HG03354 (cell line): ENCODE data around the gene SLC35G4.
"Not testable (repeated sequence)": the region's sequence is repeated elsewhere in the genome, so short reads cannot be mapped to it uniquely, and the experiment has no call there.

Experiments
- ATAC-seq: cut with Tn5 transposase; IDR thresholded peaks from one replicate; pipeline ENCODE4 v1.9.1; 2021; ENCODE audit warnings: mild to moderate bottlenecking; ENCODE audit not compliant: unreplicated experiment, poor library complexity, severe bottlenecking

The SLC35G4 gene

DNA sequence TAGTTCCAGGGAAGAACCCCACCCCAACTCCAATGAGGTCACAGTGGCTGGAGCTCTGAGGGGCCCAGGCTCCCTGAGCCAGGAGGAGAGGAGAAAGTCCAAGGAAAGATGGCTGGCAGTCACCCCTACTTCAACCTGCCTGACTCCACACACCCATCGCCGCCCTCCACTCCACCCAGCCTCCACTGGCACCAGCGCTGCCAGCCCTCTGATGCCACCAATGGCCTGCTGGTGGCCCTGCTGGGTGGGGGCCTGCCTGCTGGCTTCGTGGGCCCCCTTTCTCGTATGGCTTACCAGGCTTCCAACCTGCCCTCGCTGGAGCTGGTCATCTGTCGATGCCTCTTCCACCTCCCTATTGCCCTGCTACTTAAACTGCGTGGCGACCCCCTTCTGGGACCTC is at the start of gene SLC35G4:
SLC35G4 (plus strand) TSS at position 109 of the 400 bp plus-strand sequence; CDS start at position 109, 0 bp downstream.
- not testable (repeated sequence) for ATAC-seq

DNA sequence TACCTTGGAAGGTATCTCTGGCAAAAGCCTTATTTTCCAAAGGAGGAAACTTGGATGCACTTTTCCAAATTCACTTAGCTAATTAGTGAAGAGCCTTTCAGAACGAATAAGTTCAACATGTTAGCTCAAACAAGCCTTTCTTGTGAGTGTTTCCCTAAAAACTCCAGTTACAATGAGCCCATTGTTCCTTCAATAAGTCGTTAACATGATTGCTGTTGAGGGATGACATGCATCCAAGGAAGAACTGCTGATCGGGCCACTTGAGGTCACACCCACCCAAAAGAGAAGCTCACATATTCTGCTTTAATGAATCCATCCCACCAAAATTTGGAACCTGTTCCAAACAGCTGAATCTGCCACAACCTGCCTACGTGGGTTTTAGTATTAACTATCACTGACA is 48.1 kb upstream of the SLC35G4 start:
- ATAC-seq = no peak

DNA sequence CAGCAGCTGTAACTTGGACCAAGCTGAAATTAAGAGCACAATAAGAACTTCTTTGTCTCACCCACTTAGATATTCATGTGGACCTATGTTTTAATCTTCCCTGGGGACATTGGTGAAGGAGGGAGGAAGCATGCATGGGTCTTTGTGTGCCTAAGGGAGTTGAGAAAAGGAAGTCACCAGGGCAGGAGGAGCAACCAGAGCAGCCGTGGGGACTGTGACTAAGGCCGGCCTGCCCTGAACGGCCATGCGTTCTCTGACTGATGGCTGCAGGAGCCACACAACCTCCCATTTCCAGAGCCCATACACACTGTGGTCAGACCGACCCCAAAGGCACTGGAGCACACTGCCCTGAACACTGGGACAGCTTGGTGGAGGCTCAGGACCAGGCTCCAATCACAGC is 43.7 kb upstream of the SLC35G4 start:
- no peak for ATAC-seq

DNA sequence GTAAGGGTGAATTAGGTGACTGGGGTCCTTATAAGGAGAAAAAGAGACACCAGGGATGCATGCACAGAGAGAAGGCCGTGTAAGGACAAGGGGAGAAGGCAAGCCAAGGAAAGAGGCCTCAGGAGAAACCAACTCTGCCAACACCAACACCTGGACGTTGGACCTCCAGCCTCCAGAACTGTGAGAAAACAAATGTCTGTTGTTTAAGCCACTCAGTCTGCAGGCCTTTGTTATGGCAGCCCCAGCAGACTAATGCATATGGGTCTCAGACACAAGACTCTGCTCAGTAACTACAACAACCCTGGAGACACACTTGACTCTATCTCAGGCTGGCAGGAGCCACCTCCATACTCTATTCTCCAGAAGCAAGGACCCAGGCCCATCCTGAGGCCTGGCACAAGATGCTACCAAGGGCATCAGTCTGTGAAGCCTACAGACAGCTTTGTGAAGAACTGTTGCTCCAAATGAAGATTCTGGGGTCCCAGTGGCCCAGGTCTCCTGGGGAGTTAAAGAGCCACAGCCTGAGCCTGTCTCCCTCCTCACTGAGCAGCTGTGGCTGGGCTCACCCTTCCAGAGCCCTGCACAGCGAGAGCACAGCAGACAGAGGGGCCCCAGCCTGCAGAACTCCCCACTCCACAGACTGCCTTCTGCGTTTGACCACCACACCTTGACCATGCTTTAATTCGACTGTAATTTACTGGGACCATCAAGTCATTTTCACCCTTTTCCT is 43.0 kb upstream of the SLC35G4 start:
- no peak for ATAC-seq

DNA sequence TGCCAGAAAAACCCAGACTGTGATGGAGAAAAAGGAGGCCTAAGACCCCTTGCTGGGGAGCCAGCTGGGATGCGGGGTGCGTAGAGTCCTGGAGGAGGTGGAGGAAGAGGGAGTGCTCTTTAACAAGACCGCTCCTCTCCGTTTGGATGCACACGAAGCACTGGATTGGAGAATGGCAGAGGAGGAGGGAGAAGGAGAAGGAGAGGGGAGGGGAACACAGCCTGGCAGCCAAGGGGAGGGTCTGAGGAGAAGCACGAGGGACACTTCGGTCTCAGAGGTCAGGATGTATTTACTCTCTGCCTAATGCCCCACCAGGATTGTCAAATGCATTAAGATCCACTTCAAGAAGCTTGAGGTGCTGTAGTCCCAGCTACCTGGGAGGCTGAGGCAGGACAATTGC is 42.0 kb upstream of the SLC35G4 start:
- no peak for ATAC-seq

DNA sequence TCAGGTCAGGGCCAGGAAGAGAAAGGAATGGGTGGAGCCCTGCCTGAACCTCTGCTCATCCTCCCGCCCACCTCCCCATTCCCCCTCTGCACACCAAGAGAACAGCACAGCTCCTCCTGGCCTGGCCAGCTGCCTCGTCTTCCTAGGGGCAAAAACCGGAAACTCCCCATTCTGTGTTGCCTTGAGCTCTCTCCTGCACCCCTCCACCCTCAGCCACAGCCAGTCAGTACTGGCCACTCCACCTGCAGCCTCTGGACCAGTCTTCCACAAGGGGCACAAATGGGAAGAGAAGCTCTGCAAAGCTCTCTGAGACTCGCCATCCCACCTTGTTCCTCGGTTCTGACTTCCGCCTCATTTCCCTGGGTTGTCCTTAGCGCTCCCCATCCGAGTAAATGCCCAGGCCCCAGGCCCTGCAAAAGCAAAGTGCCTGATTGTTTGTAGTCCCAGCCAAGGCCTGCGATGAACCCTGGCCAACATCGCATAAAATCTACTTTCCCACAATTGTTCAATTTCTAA is 39.3 kb upstream of the SLC35G4 start:
- no peak for ATAC-seq

DNA sequence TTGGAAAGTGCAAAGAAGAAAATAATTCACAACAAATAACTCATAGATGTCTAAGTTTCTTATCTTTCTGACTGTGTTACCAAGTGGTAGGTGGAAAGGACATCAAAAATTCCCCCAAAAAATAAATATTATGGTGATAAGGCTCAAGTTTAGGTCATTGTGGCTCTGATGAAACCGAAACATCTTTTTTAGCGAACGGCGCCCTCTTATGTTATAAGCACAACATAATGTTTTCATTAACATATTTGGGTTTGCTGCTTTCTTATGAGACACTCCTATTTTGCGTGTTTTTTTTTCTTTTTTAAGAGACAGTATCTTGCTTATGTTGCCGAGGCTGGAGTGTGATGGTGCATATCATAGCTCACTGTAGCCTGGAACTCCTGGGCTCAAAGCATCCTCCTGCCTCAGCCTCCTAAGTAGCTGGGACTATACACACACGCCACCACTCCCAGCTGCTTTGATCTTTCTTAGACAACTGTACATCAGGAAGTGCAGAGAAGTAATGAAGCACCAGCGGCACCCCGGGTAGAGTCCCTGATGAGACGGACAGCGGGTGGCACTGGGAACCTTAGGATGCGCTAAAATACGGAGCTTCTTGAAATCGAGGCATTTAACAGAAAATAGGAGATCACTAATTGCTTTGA is 38.5 kb upstream of the SLC35G4 start:
- no peak for ATAC-seq

DNA sequence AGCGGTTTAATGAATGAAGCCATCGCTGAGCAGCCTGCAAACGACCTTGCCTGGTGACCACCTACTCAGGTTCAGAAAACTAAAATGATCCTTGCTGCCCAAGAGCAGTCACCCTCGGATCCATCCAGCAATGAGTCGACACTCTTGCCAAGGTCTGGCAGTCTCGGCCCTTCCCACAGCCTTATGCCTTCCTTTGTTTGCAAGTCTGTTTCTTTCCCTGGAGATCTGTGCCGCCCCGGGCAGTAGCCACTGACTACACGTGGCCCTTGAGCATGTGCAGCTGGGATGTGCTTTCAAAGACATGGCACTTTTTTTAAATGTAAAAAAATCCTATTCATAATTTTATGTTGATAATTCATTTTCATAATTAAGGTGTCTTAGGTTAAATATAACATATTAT is 37.2 kb upstream of the SLC35G4 start:
- ATAC-seq = no peak

DNA sequence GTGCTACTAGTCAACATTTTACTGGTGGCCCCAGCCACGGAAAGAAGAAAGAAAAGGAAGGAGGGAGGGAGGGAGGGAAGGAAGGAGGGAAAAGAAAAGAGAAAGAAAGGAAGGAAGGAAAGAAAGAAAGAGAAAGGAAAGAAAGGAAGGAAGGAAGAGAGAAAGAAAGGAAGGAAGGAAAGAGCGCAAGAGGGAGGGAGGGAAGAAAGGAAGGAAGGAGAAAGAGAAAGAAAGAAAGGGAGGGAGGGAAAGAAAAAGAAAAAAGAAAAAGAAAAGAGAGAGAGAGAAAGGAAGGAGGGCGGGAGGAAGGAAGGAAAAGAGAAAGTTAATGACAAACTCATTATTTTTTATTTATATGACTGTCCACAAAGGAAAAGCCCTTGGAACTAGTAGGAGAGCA is 34.9 kb upstream of the SLC35G4 start:
- no peak for ATAC-seq

DNA sequence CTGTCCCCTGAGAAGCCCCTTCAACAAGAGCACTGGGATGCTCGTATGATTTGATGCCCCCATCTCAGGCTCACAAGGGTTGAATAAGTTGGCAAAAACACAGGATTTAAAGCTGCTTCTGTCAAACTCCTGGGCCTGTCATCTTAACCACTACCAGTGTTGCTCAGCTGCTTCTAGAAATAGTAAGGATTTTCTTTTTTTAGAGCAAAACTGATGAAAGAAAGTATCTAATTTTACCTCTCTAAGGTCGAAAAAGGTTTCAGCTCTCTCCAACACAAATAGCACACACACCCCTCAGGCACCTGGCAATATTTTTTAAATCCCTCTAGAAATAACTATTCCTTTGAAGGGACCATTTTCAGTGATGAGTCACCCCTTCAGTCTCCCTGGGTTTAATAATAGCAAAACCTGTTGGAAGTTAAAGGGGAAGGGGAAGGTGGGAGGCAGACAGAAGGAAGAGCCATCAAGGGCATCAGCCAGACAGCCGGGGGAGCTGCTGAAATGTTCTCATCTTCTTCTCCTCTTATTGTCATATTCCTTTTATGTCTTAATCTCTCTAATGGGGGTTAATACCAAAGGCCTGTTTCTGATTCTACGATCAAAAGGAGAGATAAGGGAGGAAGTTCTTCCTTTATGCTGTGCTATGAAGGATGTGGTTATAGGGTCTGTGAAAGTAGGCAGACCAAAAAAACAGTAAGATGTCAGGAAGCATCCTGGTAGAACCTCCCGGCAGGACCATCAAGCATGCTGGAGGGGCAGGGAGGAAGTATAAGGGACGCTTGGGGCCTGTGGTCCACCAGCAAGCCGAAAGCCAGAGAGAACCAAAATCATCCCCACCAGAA is 31.9 kb upstream of the SLC35G4 start:
- no peak for ATAC-seq

DNA sequence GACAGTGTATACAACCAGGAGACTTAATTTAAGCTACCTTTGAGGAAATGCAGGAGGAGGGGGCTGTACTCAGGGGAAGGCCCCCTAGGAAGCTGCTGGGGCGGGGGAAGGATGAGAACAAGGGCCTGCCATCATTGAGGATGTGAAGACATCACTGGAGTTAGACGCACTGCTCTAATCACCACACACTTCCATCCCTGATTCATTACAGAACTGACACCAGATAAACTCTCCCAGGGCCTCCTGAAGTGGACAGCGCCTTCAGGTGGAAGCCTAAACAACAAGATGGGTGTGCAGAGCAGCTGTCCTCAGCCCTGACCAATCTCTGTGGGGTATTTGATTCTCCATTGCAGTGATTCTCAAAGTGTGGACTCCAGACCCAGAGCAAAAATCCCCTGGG is 30.6 kb upstream of the SLC35G4 start:
- no peak for ATAC-seq

DNA sequence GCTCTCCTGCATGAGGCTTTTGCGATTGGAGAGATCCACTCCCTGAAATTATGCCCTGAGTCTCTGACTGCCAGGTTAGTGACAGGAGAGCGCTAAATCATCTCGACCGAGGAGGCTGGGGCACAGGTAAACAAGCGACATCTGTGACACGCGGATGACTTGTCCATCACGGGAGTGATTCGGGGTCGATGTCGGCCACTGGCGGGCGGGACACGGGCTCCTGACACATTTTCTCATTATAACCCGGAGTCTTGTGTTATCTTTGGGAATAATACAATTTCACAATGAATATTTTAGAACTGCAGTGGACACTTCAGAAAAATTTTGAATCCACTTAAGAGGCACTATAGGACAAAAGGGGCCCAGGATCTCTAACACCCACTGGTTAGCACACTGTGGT is 29.5 kb upstream of the SLC35G4 start:
- ATAC-seq = no peak

DNA sequence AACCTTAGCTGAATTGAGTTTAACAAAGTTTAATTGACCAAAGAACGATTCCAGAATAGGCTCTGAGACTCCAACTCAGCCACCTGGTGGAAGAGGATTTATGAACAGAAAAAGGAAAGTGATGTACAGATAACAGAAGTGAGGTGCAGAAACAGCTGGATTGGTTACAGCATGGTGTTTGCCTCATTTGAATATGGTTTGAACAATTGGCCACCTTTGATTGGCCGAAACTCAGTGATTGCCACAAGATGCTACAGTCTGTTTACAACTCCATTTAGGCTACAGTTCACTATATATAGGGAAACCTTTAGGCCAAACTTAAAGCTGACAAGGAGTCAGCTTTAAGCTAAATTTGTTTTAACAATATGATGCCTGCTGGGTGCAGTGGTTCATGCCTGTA is 28.1 kb upstream of the SLC35G4 start:
- ATAC-seq = no peak

DNA sequence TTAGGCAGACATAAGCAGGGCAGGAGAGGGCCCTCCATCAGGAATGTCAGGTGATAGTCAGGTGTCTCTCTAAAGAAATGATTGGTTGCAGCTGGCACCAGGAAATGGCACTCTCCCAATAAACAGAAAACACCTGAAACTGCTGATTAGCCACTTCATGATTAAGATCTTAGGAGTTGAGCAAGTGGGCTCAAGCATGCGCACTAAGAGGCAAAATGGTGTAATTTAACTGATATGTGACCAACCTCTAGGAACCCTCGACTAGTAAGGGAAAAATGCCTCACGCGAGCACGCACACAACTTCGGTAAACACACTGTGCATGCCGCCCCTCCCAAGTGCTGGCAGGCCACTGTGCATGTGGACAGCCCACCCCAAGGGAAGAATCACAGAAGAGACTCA is 23.8 kb upstream of the SLC35G4 start:
- ATAC-seq = no peak

DNA sequence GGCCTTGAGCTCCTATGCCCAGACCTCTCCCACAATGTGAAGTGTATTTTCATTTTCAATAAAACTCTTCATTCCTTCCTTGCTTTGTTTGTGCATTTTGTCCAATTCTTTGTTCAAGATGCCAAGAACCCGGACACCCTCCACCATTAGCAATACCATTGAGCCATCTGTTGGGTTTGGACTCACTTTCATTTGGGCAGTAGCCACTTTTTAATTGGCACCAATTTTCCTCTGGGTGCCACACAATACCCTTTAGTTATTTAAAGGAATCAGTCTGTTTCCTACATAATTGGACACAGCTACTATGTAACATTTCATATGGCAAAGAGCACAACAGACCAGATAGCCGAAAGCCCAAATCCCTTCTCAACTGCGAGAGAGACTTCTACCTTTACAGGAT is 22.5 kb upstream of the SLC35G4 start:
- no peak for ATAC-seq

DNA sequence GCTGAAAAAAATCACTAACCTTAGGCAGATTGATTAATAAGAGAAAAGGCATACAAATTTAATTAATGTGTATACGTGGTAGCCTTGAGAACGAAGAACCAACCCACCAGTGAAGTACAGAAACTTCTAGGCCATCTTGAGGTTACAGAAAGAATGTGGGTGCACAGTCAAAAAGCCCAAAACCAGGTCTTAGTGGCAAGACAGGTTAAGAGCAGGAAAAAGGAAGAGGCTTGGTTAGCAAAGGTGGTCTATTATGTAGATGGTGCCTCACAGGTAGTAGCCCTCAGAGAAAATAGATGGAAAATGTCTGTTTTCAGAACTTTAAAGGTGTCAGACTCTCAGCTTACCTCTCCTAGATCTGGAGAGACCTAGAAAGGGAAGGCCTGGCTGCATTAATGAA is 22.0 kb upstream of the SLC35G4 start:
- ATAC-seq = no peak

DNA sequence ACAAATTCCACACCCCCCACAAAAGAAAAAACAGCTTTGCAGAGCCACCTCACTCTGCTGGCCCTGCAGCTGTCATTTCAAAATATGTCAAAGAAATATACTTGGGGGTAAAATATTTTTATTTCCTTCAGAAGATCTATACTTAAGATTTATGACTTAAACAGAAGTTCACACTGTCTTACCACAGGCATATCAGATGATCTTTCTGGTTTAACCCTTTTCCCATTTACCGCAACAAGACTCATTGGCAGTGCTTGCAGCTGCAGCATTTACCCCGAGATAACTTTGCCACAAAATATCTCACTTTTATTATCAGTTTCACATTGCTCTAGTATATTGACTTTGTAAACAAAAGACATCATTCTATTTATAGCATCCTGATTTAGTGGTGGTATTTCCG is 21.6 kb upstream of the SLC35G4 start:
- ATAC-seq = no peak

DNA sequence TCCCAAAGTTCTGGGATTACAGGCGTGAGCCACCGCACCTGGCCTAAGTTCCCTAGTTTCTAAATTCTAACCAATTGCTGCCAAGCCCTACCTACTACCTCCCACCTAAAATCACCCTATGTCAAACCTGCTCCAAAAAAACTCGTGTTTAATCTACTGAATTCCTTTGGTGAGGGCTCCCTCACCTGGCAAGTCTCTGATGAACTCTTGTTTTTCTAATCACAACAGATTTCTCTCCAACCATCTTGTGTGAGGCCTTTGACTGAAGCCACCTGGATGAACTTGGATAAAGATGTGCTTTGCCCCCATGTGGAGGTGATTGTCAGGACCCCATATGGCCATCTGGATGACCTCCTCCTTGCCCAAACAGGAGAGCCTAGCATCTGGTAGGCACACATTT is 17.4 kb upstream of the SLC35G4 start:
- ATAC-seq = no peak

DNA sequence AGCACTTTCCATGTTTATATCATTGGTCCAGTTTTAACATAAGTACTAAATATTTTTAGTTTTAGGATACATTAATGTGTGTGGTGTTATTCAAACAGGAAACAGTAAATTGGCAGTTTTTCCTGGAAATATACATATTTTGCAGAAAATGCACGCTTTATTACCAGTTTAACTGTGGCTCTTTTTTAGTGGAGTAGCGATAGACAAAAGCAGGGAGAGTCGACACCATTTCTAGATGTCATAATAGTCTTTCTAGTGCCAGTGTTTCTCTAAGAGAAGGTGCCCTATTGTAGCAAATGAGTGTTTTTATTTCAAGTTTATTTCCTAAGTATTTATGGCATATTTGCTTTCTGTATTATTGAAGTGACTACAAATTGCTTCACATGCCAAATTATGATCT is 9.1 kb upstream of the SLC35G4 start:
- ATAC-seq = no peak

DNA sequence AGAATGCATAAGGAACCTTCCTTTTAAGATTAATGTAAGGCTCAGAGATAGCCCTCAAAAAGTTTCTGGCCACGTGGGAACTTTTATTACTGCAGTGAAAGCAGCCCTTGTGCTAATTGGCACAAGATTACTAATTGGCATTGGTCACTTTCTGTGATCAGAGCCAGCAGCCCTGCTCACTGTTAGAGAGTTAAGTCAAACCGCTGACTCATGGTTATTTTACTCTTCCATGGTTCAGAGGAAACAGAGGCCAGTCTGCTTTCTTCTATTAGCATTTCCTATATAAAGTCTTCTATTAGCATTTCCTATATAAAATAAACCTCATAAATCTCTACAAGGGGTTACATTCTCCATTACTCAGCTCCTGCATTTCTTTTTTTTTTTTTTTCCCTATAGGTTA is 1.5 kb upstream of the SLC35G4 start:
- no peak for ATAC-seq

DNA sequence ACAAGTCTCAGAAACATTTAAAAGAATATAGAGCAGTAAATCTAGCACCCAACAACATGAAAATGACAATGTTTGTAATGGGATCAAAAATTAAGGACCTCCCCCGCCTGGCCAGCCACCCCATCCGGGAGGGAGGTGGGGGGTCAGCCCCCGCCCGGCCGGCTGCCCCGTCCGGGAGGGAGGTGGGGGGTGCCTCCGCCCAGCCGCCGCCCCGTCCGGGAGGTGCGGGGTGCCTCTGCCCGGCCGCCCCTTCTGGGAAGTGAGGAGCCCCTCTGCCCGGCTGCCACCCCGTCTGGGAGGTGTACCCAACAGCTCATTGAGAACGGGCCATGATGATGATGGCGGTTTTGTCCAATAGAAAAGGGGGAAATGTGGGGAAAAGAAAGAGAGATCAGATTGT is 778 bp upstream of the SLC35G4 start:
- ATAC-seq = not testable (repeated sequence)
